ENCODE results near the gene TBCE. TPM values are rescaled to one million over a fixed set of nuclear protein-coding genes. Genes with fewer than 3 reads are reported as not detected.

TBCE gene
- total RNA-seq, 4 donors from 2014 or later, result 19.3 to 33.9 (median 26.8) TPM

DNA sequence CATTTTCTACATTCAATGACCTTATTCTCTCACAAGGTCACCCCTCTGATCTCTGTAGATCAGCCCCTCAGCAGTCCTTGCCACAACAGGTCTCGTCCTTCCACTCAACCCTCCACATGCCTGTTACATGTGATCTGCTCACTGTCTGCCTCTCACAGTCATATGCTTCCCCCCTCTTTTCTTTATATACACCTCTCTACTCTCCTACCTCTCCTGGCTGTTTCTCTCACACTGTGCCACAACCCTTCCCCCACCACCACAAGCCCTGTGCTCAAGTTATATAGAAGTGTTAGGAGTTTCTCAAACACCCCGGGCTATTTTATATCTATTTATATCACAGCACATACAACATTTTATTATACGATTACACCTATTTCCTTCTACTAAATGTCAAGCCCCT is 124.4 kb downstream of the TBCE start:
- Histone ChIP-seq H3K4me3 (no peak overlapping the region), H3K27me3 (no peaks in the 10 kb centered on the region), H3K9me3 (no peaks in the 10 kb centered on the region), H3K36me3 (peaks cover 4 to 48% (median 4%) of the 10 kb centered on the region in 3 donors), H3K27ac (no peak overlapping the region), H3K4me1 (no peaks in the 10 kb centered on the region)
- no peak for TF ChIP-seq POLR2A (IDR thresholded peaks at IDR 0.05)
- no peak for DNase-seq (ENCODE audit: low spot score in 2 of 2)
- 83 to 86% methylated on average over 3 of the region's 3 CpGs for WGBS, 2 donors

- Histone ChIP-seq H3K27ac (no peak overlapping the region), H3K9me3 (no peaks in the 10 kb centered on the region), H3K27me3 (no peaks in the 10 kb centered on the region), H3K4me1 (no peaks in the 10 kb centered on the region), H3K36me3 (peaks cover 4 to 34% (median 4%) of the 10 kb centered on the region in 3 donors), H3K4me3 (no peak overlapping the region)
- WGBS, 2 donors, result 97 to 99% methylated on average over 9 of the region's 9 CpGs
- DNase-seq (ENCODE audit: low spot score in 2 of 2), result no peak
- TF ChIP-seq EP300 (IDR thresholded peaks at IDR 0.05) (no peak), POLR2A (IDR thresholded peaks at IDR 0.05) (no peak)
- TF ChIP-seq, protein P1, sequence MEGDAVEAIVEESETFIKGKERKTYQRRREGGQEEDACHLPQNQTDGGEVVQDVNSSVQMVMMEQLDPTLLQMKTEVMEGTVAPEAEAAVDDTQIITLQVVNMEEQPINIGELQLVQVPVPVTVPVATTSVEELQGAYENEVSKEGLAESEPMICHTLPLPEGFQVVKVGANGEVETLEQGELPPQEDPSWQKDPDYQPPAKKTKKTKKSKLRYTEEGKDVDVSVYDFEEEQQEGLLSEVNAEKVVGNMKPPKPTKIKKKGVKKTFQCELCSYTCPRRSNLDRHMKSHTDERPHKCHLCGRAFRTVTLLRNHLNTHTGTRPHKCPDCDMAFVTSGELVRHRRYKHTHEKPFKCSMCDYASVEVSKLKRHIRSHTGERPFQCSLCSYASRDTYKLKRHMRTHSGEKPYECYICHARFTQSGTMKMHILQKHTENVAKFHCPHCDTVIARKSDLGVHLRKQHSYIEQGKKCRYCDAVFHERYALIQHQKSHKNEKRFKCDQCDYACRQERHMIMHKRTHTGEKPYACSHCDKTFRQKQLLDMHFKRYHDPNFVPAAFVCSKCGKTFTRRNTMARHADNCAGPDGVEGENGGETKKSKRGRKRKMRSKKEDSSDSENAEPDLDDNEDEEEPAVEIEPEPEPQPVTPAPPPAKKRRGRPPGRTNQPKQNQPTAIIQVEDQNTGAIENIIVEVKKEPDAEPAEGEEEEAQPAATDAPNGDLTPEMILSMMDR (IDR thresholded peaks at IDR 0.05), result no peak
Observed at GRCh38 chr1:235494531-235494930, 127.3 kb downstream of the TBCE start.

DNA sequence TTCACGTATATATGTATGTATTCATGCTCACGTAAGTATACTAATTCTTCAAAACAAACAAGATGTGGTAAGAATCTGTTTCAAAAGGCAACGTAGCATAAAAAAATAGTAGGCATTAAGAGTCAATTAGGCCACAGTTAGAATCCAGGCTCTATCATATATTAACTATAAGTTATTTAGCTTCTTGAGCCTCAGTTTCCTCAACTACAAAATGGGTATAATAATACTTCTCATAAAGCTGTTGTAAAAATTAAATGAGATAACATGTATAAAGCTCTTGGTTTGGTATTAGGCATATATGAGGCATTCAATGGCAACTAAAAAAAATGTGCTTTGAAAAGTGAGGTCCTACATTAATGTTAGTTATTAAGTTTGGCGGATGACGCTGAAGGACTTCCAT is 127.8 kb downstream of the TBCE start:
- Histone ChIP-seq H3K4me3 (no peak overlapping the region), H3K27ac (no peak overlapping the region), H3K27me3 (no peaks in the 10 kb centered on the region), H3K4me1 (no peaks in the 10 kb centered on the region), H3K36me3 (peaks cover 4 to 34% (median 4%) of the 10 kb centered on the region in 3 donors), H3K9me3 (no peaks in the 10 kb centered on the region)
- no peak for DNase-seq (ENCODE audit: low spot score in 2 of 2)
- 96 to 97% methylated on average over 5 of the region's 5 CpGs for WGBS, 2 donors
- TF ChIP-seq, protein P1 (IDR thresholded peaks at IDR 0.05), result no peak
- TF ChIP-seq POLR2A (IDR thresholded peaks at IDR 0.05) (no peak), EP300 (IDR thresholded peaks at IDR 0.05) (no peak)

GRCh38 chr1:235495551-235495950 is 128.3 kb downstream of the TBCE start:
- WGBS, 2 donors, result 69 to 72% methylated on average over 2 of the region's 2 CpGs
- Histone ChIP-seq H3K4me1 (no peaks in the 10 kb centered on the region), H3K4me3 (no peak overlapping the region), H3K36me3 (peaks cover 4 to 34% (median 4%) of the 10 kb centered on the region in 3 donors), H3K27me3 (no peaks in the 10 kb centered on the region), H3K9me3 (no peaks in the 10 kb centered on the region), H3K27ac (no peak overlapping the region)
- TF ChIP-seq EP300 (IDR thresholded peaks at IDR 0.05) (no peak), POLR2A (IDR thresholded peaks at IDR 0.05) (no peak)
- TF ChIP-seq, protein P1 (IDR thresholded peaks at IDR 0.05), result no peak
- no peak for DNase-seq (ENCODE audit: low spot score in 2 of 2)

DNA sequence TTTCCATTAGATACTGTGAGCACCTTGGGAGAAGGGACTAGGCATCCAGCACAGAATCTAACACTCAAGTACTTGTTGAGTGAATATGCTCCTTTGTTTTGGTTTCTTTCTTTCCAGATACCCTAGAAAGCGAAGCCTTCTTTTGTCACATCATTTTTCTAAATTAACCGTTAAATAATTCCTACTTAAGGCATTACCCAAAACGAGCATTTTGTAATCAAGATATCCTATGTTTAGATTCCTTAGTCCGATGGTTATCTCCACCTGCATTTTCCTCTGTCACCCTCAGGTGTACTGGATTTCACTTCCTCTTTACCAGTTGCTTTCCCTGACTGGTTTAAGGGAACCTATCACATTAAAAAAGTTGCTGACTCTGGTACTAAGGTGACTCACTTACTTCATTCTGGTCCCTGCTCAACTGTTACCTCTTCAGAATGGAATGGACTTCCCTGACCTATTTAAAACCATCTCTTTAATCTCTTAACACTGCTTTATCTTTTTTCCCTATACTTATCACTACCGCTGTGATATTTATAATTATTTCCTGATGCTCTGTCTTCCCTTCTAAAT is 133.8 kb downstream of the TBCE start:
- 90 to 93% methylated on average over 5 of the region's 5 CpGs for WGBS, 2 donors
- peaks cover 0 to 16% (median 7%) of the 10 kb centered on the region in 4 donors for H3K4me1 ChIP-seq

More for the DNA sequence above, 133.8 kb downstream of the TBCE start:
- DNase-seq (ENCODE audit: low spot score in 2 of 2), result no peak
- no peaks in the 10 kb centered on the region for H3K36me3 ChIP-seq
- no peaks in the 10 kb centered on the region for H3K9me3 ChIP-seq
- no peak overlapping the region for H3K27ac ChIP-seq
- no peaks in the 10 kb centered on the region for H3K27me3 ChIP-seq
- TF ChIP-seq POLR2A (IDR thresholded peaks at IDR 0.05) (no peak), EP300 (IDR thresholded peaks at IDR 0.05) (no peak)
- TF ChIP-seq, protein P1 (IDR thresholded peaks at IDR 0.05), result no peak
- no peak overlapping the region for H3K4me3 ChIP-seq

Small RNA genes lying within 50 kb of the gene (small RNA-seq; reads per million reads assigned to genes)
- gene AL391994.1 (not detected), gene RPS21P1 (not detected)

Other genes with a start within 250 kb of the TBCE start
- gene TOMM20, start 238.6 kb upstream of the TBCE start, total RNA-seq, result 100 to 1,000 TPM in 1 of 4 donors, 10 to 100 TPM in 3; 57.6 to 105 (median 83.1) TPM
- gene RBM34, start 206.2 kb upstream of the TBCE start, total RNA-seq, result 10 to 100 TPM; 47.4 to 92.5 (median 51.2) TPM
- 10 to 100 TPM; 41.6 to 58.8 (median 46.8) TPM for gene ARID4B, start 39.2 kb upstream of the TBCE start, total RNA-seq
- gene GGPS1, start 38.9 kb upstream of the TBCE start, total RNA-seq, result 10 to 100 TPM; 12.9 to 26.2 (median 15.7) TPM
- gene B3GALNT2, start 137.0 kb downstream of the TBCE start, total RNA-seq, result 10 to 100 TPM; 17.0 to 27.3 (median 18.1) TPM